ENCODE measurements around the gene NOXO1. TPM values are rescaled to one million over a fixed set of nuclear protein-coding genes. Genes with fewer than 3 reads are reported as not detected.
A peak's percentile ranks its signal among the peaks of the same experiment; 100 is the strongest.

The NOXO1 gene
- total RNA-seq, 6 donors from 2014 or later: 2.1 to 5.4 (median 5.0) TPM; not detected in 1

GRCh38 chr16:2008631-2009163 lies 27.4 kb upstream of the NOXO1 start:
- DNase-seq (peak in 1 of 2 donors; percentile 83), ATAC-seq (ENCODE audit: low FRiP score in 2 of 2) (no peak)

GRCh38 chr16:2008009-2008526 lies 26.8 kb upstream of the NOXO1 start:
- Histone ChIP-seq H3K4me1 (peaks cover 54 to 69% (median 60%) of the 10 kb centered on the region in 4 donors), H3K27me3 (no peaks in the 10 kb centered on the region), H3K27ac (peak overlapping the region; percentile 32 to 96 (median 90)), H3K9me3 (no peaks in the 10 kb centered on the region), H3K36me3 (peaks cover 0 to 5% (median 3%) of the 10 kb centered on the region in 4 donors), H3K4me3 (peak overlapping the region in 3 of 4 donors; percentile 67 to 100 (median 95))
- peak in 1 of 2 donors; percentile 65 for DNase-seq
- WGBS, 2 donors: 33 to 40% methylated on average over 10 to 15 of the region's 15 CpGs
- peak in 1 of 2 donors; percentile 51 for TF ChIP-seq POLR2AphosphoS5 (IDR thresholded peaks at IDR 0.05)
- TF ChIP-seq EP300 (IDR thresholded peaks at IDR 0.05): no peak
- TF ChIP-seq CTCF (IDR thresholded peaks at IDR 0.05): no peak
- TF ChIP-seq POLR2A (IDR thresholded peaks at IDR 0.05): no peak
- ATAC-seq (ENCODE audit: low FRiP score in 2 of 2): peak in 1 of 2 donors; percentile 48

More at GRCh38 chr16:2008631-2009163, 27.4 kb upstream of the NOXO1 start:
- Histone ChIP-seq H3K27me3 (no peaks in the 10 kb centered on the region), H3K4me3 (peak overlapping the region; percentile 67 to 100 (median 96)), H3K4me1 (peaks cover 52 to 64% (median 56%) of the 10 kb centered on the region in 4 donors), H3K36me3 (no peaks in the 10 kb centered on the region), H3K9me3 (no peaks in the 10 kb centered on the region), H3K27ac (peak overlapping the region; percentile 85 to 96 (median 94))
- TF ChIP-seq EP300 (IDR thresholded peaks at IDR 0.05) (no peak), POLR2A (IDR thresholded peaks at IDR 0.05) (no peak), CTCF (IDR thresholded peaks at IDR 0.05) (peak in 1 of 6 experiments; percentile 3)
- WGBS, 2 donors: 1% methylated on average over 20 to 22 of the region's 23 CpGs

GRCh38 chr16:2007081-2007836 lies 26.0 kb upstream of the NOXO1 start:
- DNase-seq (peak in 1 of 2 donors; percentile 62), ATAC-seq (ENCODE audit: low FRiP score in 2 of 2) (no peak)
- H3K4me3 ChIP-seq: peak overlapping the region in 1 of 4 donors; percentile 100
- peaks cover 54 to 69% (median 60%) of the 10 kb centered on the region in 4 donors for H3K4me1 ChIP-seq
- TF ChIP-seq CTCF (IDR thresholded peaks at IDR 0.05) (no peak), POLR2AphosphoS5 (IDR thresholded peaks at IDR 0.05) (no peak), EP300 (IDR thresholded peaks at IDR 0.05) (no peak), POLR2A (IDR thresholded peaks at IDR 0.05) (no peak)
- peak overlapping the region in 3 of 4 donors; percentile 32 to 85 (median 53) for H3K27ac ChIP-seq
- H3K27me3 ChIP-seq: no peaks in the 10 kb centered on the region
- no peaks in the 10 kb centered on the region for H3K9me3 ChIP-seq
- 82 to 85% methylated on average over 14 to 16 of the region's 16 CpGs for WGBS, 2 donors
- peaks cover 3 to 13% (median 11%) of the 10 kb centered on the region in 4 donors for H3K36me3 ChIP-seq

- 92 to 96% methylated on average over 6 of the region's 8 CpGs for WGBS, 2 donors
- Histone ChIP-seq H3K4me1 (peaks cover 54 to 69% (median 60%) of the 10 kb centered on the region in 4 donors), H3K36me3 (peaks cover 12 to 23% (median 20%) of the 10 kb centered on the region in 4 donors), H3K9me3 (no peaks in the 10 kb centered on the region), H3K4me3 (no peak overlapping the region), H3K27me3 (no peaks in the 10 kb centered on the region), H3K27ac (no peak overlapping the region)
- DNase-seq: peak in 1 of 2 donors; percentile 59
- ATAC-seq (ENCODE audit: low FRiP score in 2 of 2): no peak
- no peak for TF ChIP-seq CTCF (IDR thresholded peaks at IDR 0.05)
- TF ChIP-seq POLR2AphosphoS5 (IDR thresholded peaks at IDR 0.05): no peak
- no peak for TF ChIP-seq EP300 (IDR thresholded peaks at IDR 0.05)
- no peak for TF ChIP-seq POLR2A (IDR thresholded peaks at IDR 0.05)
Observed at GRCh38 chr16:2006317-2006716, 25.0 kb upstream of the NOXO1 start.

Measured in upper lobe of left lung (tissue), 6 donors.